CD14-positive monocyte (primary cell): ENCODE data around the gene VAT1L. TPM values are rescaled to one million over a fixed set of nuclear protein-coding genes. Genes with fewer than 3 reads are reported as not detected.

Experiments used
- DNase-seq, 3 donors: peaks; one replicate each; pipeline ENCODE4 v3.0.0-alpha.2; 2011 to 2022
- H2AFZ ChIP-seq: 2 replicates; pipeline ENCODE4 v1.6.0; 2012; ENCODE audit warnings: mild to moderate bottlenecking, low read depth, low read length, inconsistent platforms; ENCODE audit not compliant: insufficient read depth, poor library complexity, severe bottlenecking
- H3K27ac ChIP-seq, 2 donors: 1 replicate in 1 of 2; 2 replicates in 1 of 2; pipeline ENCODE4 v1.5.1; 2012 to 2013; ENCODE audit warnings: low read length in 2 of 2, control low read depth in 1 of 2, inconsistent platforms in 1 of 2, low read depth in 1 of 2, mild to moderate bottlenecking in 1 of 2
- H3K27me3 ChIP-seq, 2 donors: one replicate each; pipeline versions ENCODE4 v1.6.0 to v1.6.1; 2011 to 2013; ENCODE audit warnings: low read length in 2 of 2; ENCODE audit not compliant: control insufficient read depth in 2 of 2, insufficient read depth in 2 of 2
- H3K36me3 ChIP-seq, 2 donors: replicated peaks in 1 of 2; 1 replicate in 1 of 2; 2 replicates in 1 of 2; pipeline versions ENCODE4 v1.5.1 to v1.6.1; 2012 to 2013; ENCODE audit warnings: low read length in 2 of 2, control low read depth in 1 of 2, inconsistent platforms in 1 of 2, mild to moderate bottlenecking in 1 of 2; ENCODE audit not compliant: insufficient read depth in 2 of 2, control insufficient read depth in 1 of 2
- H3K4me1 ChIP-seq, 2 donors: 1 replicate in 1 of 2; 2 replicates in 1 of 2; pipeline versions ENCODE4 v1.5.1 to v1.6.1; 2012 to 2013; ENCODE audit warnings: low read length in 2 of 2, control low read depth in 1 of 2, inconsistent platforms in 1 of 2, mild to moderate bottlenecking in 1 of 2, moderate library complexity in 1 of 2; ENCODE audit not compliant: insufficient read depth in 2 of 2, control insufficient read depth in 1 of 2
- H3K4me2 ChIP-seq: replicated peaks from 2 replicates; pipeline ENCODE3; 2012; ENCODE audit warnings: low read length, moderate library complexity, mild to moderate bottlenecking; ENCODE audit not compliant: poor library complexity, severe bottlenecking; ENCODE audit errors: extremely low read depth
- H3K4me3 ChIP-seq, 3 experiments: fragments of 200-600 bp in 1 of 3; sonication (generic) in 1 of 3; replicated peaks in 1 of 3; 1 replicate in 2 of 3; 2 replicates in 1 of 3; pipeline ENCODE4 v1.5.1; 2011 to 2013; ENCODE audit warnings: low read length in 3 of 3, mild to moderate bottlenecking in 3 of 3, control low read depth in 2 of 3, low read depth in 2 of 3, inconsistent platforms in 1 of 3, moderate library complexity in 1 of 3
- H3K79me2 ChIP-seq: 2 replicates; pipeline ENCODE4 v1.6.0; 2012; ENCODE audit warnings: mild to moderate bottlenecking, control low read depth, inconsistent platforms, low read length, moderate library complexity; ENCODE audit not compliant: insufficient read depth
- H3K9ac ChIP-seq: 2 replicates; pipeline ENCODE4 v1.6.0; 2017; ENCODE audit warnings: low read length, mild to moderate bottlenecking; ENCODE audit not compliant: insufficient read depth, poor library complexity, severe bottlenecking
- H3K9me3 ChIP-seq, 2 donors: replicated peaks in 1 of 2; 1 replicate in 1 of 2; 2 replicates in 1 of 2; pipeline versions ENCODE4 v1.5.1 to v1.6.1; 2012 to 2013; ENCODE audit warnings: low read length in 2 of 2, control low read depth in 1 of 2; ENCODE audit not compliant: control insufficient read depth in 1 of 2, insufficient read depth in 1 of 2
- H4K20me1 ChIP-seq: 2 replicates; pipeline ENCODE4 v1.6.0; 2012; ENCODE audit warnings: mild to moderate bottlenecking, low read length, control low read depth, moderate library complexity; ENCODE audit not compliant: insufficient read depth
- H3K27ac Mint-ChIP-seq, 7 donors: one replicate each; pipeline ENCODE4 v1.8.0; 2020; ENCODE audit warnings: mild to moderate bottlenecking in 7 of 7, mixed read lengths in 7 of 7, moderate library complexity in 6 of 7, inconsistent platforms in 2 of 7
- H3K27me3 Mint-ChIP-seq, 3 donors: one replicate each; pipeline ENCODE4 v1.8.0; 2021 to 2022; ENCODE audit warnings: low read depth in 3 of 3, mild to moderate bottlenecking in 3 of 3, mixed read lengths in 3 of 3, moderate library complexity in 3 of 3, inconsistent platforms in 1 of 3
- H3K36me3 Mint-ChIP-seq, 2 donors: one replicate each; pipeline ENCODE4 v1.8.0; 2020; ENCODE audit warnings: mixed read lengths in 2 of 2, inconsistent platforms in 1 of 2, mild to moderate bottlenecking in 1 of 2
- H3K4me1 Mint-ChIP-seq: one replicate; pipeline ENCODE4 v1.8.0; 2020; ENCODE audit warnings: mild to moderate bottlenecking, mixed read lengths
- H3K4me3 Mint-ChIP-seq, 2 donors: one replicate each; pipeline ENCODE4 v1.8.0; 2020; ENCODE audit warnings: mild to moderate bottlenecking in 2 of 2, mixed read lengths in 2 of 2, moderate library complexity in 1 of 2
- H3K9me3 Mint-ChIP-seq, 7 donors: one replicate each; pipeline ENCODE4 v1.8.0; 2020 to 2022; ENCODE audit warnings: mixed read lengths in 7 of 7, mild to moderate bottlenecking in 6 of 7, moderate library complexity in 6 of 7, inconsistent platforms in 2 of 7
- CTCF ChIP-seq: fragments of 200-600 bp; IDR thresholded peaks from one replicate; pipeline ENCODE4 v1.8.0; 2022; ENCODE audit warnings: antibody characterized with exemption, mild to moderate bottlenecking
- WGBS: methylation state at CpG from one replicate; pipeline ENCODE4 v1.1.5; 2013; ENCODE audit warnings: missing lambda C conversion rate; ENCODE audit not compliant: insufficient coverage; 5-methylcytosine and 5-hydroxymethylcytosine counted together
- intact Hi-C, 2 donors: fragments of 100-400 bp; cut with micrococcal nuclease; formaldehyde crosslinking; loops; one replicate each; pipeline versions ENCODE4 v1.15.0 to v1.15.1; 2023
- polyA plus RNA-seq, 3 donors: library from polyadenylated mRNA; depleted of rRNA in 1 of 3; unstranded in 2 of 3; stranded (reverse) in 1 of 3; fragments of 300-500 nt in 2 of 3; fragments of >200 nt in 1 of 3; fragmentation: Illumina TruSeq in 2 of 3; gene quantifications; 1 replicate in 2 of 3; 2 replicates in 1 of 3; pipeline ENCODE4 v1.2.3, GENCODE V29; 2012 to 2021

VAT1L gene
- polyA plus RNA-seq, 3 donors, result not detected

DNA sequence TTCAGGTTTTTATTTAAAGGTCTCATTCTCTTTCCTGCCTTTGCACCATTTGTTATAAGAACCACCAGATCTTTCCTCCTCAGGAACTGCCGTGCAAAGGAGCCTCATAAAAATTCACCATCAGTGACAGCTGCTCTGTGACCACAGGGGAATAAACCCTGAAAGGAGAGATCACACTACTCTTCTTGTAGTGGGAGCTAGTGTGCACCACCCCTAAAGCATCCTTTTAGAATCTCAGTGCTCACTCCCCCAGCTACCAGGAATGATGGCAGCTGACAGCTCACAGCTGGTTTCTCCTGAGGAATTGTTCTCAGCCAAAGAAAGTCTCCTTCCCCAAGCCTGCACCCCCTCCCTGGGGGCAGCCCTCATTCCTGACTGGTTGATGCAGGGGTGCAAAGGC lies 18.7 kb downstream of the VAT1L start:
- Mint-ChIP-seq H3K27ac (no peak overlapping the region), H3K9me3 (peaks cover 0 to 13% (median 3%) of the 10 kb centered on the region in 7 donors), H3K36me3 (no peaks in the 10 kb centered on the region), H3K4me3 (no peak overlapping the region), H3K4me1 (no peaks in the 10 kb centered on the region), H3K27me3 (peaks cover 0 to 4% (median 2%) of the 10 kb centered on the region in 3 donors)
- WGBS, result no CpG with 5 or more reads among the region's 1 CpG
- Histone ChIP-seq H3K27me3 (no peaks in the 10 kb centered on the region), H3K9me3 (no peaks in the 10 kb centered on the region), H3K27ac (no peak overlapping the region), H3K9ac (no peak overlapping the region), H3K4me2 (no peak overlapping the region), H3K4me1 (no peaks in the 10 kb centered on the region), H3K36me3 (no peaks in the 10 kb centered on the region), H3K4me3 (no peak overlapping the region), H3K79me2 (no peaks in the 10 kb centered on the region), H4K20me1 (no peaks in the 10 kb centered on the region), H2AFZ (no peak overlapping the region)
- DNase-seq, result no peak
- intact Hi-C loops, result no loop called here
- no peak for TF ChIP-seq CTCF

DNA sequence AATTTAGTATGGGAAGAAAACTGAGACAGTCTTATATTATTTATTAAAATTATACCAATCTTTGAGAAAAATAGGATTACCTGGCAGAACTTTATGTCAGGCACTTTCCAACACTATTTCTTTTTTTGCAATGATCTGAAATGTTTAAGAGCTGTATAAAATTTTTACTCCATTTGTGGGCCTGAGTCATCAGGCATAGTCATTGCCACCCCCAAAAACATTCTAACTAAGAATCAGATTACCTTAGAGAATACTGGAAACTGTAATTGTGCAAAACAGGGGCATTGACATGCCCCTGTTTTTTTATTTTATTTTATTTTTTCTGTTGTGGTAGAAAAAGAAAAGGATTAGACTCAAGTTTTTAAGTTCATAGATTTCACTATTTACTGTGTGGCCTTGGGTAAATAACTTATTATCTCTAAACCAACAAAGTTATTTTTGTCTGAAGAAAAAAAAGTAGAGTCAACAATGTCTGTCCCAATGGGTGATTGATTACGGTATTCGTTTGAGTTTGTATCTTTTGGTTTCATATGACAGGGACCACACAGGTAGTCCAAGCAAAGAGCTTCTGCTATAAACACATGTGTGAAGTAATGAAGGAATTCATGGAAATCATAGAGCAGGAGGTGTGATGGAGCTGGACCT lies 24.6 kb downstream of the VAT1L start:
- H3K4me1 Mint-ChIP-seq, result no peaks in the 10 kb centered on the region
- Histone ChIP-seq H3K9ac (no peak overlapping the region), H3K4me2 (no peak overlapping the region), H4K20me1 (no peaks in the 10 kb centered on the region), H3K4me3 (no peak overlapping the region), H3K36me3 (no peaks in the 10 kb centered on the region), H3K79me2 (no peaks in the 10 kb centered on the region), H3K9me3 (no peaks in the 10 kb centered on the region), H3K27me3 (no peaks in the 10 kb centered on the region), H2AFZ (no peak overlapping the region), H3K27ac (no peak overlapping the region), H3K4me1 (no peaks in the 10 kb centered on the region)
- H3K27me3 Mint-ChIP-seq, result no peaks in the 10 kb centered on the region
- no peak for TF ChIP-seq CTCF
- intact Hi-C loops, result no loop called here
- peaks cover 0 to 10% (median 5%) of the 10 kb centered on the region in 7 donors for H3K9me3 Mint-ChIP-seq
- no peak for DNase-seq
- no peak overlapping the region for H3K4me3 Mint-ChIP-seq
- H3K36me3 Mint-ChIP-seq, result no peaks in the 10 kb centered on the region
- H3K27ac Mint-ChIP-seq, result no peak overlapping the region
- no CpG with 5 or more reads among the region's 2 CpGs for WGBS
